Right renal cortex interstitium (tissue), 3 donors: ENCODE data around the gene STK17B. TPM values are rescaled to one million over a fixed set of nuclear protein-coding genes. Genes with fewer than 3 reads are reported as not detected.
"Not testable (repeated sequence)": the region's sequence is repeated elsewhere in the genome, so short reads cannot be mapped to it uniquely, and the experiment has no call there.

Experiments
- DNase-seq, 3 donors: peaks; one replicate each; pipeline ENCODE4 v3.0.0-alpha.2; 2013; ENCODE audit warnings: low read depth in 3 of 3, low spot score in 2 of 3
- polyA plus RNA-seq, 3 donors: library from polyadenylated mRNA; unstranded; fragments of 120-200 nt; gene quantifications; one replicate each; pipeline ENCODE4 v1.2.1, GENCODE V29; 2013; ENCODE audit not compliant: insufficient read length in 3 of 3

Gene STK17B
- polyA plus RNA-seq, 3 donors, result 11.4 to 12.0 (median 11.8) TPM

DNA sequence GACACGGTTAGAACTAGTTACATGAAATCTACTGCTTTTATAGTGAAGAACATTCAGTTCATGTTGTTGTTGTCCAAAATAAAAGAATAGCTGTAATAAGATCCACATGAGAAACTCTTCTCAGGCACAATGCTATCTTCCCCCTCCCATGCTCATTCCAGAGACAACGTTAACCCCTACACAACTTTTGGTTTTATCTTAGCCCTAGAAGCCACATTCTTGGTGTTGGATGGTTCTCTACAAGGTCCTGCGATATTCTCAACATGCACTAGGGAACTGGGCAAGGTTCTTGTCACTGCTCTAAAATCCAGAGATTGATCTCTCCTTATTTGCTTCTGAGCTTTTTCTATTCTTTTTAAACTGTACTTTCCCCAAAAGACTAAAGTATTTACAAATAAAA is 51.5 kb downstream of the STK17B start:
- no peak for DNase-seq

DNA sequence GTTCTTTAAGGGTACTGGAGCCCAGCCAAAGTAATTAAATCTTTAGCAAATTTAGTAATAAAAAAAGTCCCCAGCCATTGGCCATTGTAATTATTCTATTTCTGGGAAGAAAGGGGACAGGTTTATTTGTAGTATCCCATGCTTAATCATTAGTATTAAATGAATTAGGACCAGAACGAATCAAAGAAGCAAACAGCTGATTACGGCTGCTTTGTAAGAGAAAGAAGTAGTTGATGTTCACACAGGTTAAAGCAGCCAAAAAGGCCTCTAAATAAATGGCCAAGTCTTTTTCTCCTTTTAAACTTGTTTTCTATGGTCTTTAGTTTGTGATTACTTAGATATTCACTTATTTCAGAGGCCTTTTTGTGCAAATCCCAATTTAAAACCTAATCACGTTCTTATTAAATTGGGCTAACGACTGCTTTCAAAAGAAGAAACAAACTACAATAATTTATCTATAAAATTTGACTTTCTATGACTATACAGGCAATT is 54.1 kb downstream of the STK17B start:
- DNase-seq, result no peak

DNA sequence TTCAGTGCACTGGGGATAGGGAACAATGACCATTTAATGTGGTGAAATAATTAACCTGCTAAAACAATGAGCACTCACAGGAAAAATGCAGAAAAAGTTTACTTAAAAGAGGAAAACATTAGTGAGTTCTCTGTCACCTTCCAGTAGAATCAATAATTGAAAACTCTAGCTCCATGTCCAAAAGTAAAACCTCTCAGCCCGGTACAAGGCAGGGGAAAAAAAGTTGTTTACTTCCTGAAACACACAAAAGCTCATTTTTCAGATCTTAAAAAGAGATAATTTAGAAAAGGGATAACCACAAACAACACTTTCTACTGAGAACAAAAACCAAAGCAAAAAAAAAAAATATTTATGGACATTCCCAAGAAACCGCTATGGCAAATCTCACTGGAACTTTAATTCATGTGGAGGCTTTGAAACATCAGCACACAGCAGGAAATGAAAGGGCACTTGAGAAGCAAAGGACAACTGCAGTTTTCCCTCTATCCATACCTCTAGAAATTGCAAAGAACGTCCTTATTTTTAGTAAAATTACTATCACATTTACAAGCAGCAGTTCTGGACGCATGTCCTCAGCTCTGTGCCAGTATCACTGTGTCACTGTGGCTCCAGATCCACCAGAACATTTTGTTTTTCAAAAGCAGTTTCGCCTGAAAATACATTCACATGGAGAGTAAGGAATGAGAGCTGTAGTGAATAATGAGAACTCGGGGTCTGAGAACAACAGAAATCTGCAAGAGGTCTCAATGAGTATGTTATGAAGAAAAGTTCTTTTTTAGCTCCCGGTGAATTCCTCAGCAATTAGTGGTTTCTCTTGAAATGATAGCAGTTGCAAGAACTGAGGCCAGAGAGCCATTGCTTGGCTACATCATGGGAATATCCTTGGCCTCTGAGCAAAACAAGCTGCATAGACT is 58.1 kb downstream of the STK17B start:
- DNase-seq, result no peak

DNA sequence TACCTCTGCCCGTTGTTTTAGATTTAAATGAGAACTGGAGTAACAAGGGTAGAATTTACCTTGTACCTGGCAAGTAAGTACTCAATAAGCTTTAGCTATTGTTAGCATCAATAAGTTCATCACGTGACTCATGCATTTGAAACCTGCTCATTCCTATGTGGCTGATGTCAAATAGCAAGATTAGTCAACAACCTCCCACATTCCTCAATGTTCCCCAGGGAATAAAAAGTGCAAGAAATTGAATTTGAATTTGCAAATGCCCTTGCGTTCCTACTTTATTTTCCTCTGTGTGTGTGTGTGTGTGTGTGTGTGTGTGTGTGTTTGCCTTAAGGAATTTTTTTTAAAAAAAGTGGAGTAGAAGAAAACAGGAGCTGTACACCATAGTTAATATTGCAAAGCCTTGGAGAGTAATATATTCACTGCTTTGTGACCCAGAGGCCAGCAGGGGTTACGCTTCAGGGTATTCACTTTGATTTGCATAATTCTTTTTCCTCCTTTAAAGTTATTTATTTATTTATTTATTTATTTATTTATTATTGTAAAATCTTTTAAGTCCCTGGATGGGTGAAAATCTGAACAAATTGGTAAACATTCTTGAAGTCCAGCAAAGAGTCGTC is 58.9 kb downstream of the STK17B start:
- DNase-seq, result no peak

DNA sequence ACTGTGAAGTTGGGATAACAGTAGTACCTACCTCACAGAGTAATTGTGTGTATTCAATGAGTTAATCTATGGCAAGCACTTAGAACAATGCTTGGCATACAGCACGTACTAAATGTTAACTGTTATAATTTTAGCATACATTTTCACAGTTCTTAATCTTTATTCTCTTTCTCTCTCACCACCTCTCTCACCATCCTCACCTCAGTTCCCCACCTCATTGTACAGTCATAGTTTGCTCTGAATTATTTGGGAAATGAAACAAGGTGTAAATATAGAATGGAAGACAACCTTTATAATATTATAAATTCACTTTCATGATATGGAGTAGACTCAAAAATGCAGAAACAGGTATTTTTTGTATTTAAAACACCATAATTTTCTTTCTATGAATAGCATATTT is 62.8 kb downstream of the STK17B start:
- DNase-seq, result no peak

- no peak for DNase-seq
Measured at GRCh38 chr2:196105951-196106350, 65.4 kb downstream of the STK17B start.

DNA sequence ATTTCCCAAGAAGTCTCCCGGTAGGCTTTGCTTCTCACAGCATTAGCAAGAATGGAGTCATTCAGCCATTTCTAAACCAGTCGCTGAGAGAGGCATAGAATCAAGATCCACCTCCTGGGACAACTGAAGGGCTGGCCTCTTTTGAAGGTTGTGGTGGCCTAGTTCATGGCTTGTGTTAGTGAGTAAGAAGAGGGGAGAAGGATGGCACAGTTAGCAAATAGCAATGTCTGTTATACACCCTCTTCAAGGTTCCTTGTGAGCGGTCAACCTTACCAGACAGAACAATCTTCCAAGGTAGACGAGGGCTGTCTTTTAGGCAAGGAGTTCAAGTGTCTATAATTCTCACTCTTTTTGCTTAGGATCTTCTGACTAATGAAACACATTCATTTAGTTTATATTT is 67.3 kb downstream of the STK17B start:
- no peak for DNase-seq

GRCh38 chr2:196103626-196104025 is 67.8 kb downstream of the STK17B start:
- DNase-seq, result no peak

DNA sequence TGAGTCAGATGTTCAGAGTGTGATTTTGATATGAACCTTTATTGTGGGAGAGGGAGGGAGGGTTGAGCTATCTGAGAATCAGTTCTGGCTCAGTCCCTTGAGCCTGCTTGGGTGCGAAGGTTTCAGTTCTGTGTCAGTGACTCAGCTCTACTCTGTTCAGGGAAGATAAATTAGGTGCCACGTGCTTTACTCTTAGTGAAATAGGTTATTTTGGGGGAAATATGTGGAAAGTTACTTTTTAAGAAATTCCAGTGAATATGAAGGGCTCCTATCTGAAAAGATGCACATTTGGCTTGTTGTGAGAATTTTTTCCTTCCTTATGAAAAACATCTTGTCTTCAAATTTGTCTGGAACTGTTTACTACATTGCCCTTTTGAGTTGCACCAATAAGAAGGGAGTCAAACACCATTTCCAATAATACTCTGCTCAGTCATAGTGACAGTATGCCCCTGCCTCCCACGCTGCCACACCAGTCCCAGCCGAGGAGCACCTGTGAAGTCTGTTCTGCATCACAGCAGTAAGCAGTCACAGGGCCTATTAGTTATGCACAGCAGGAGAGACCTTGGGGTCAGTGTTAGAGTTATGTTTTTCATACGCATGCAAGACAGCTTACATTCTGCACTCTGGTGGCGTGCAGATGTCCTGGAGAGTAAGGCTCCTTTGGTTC is 69.9 kb downstream of the STK17B start:
- no peak for DNase-seq

GRCh38 chr2:196099916-196100315 is 71.5 kb downstream of the STK17B start:
- no peak for DNase-seq

GRCh38 chr2:196097864-196098660 is 73.3 kb downstream of the STK17B start:
- DNase-seq, result no peak

DNA sequence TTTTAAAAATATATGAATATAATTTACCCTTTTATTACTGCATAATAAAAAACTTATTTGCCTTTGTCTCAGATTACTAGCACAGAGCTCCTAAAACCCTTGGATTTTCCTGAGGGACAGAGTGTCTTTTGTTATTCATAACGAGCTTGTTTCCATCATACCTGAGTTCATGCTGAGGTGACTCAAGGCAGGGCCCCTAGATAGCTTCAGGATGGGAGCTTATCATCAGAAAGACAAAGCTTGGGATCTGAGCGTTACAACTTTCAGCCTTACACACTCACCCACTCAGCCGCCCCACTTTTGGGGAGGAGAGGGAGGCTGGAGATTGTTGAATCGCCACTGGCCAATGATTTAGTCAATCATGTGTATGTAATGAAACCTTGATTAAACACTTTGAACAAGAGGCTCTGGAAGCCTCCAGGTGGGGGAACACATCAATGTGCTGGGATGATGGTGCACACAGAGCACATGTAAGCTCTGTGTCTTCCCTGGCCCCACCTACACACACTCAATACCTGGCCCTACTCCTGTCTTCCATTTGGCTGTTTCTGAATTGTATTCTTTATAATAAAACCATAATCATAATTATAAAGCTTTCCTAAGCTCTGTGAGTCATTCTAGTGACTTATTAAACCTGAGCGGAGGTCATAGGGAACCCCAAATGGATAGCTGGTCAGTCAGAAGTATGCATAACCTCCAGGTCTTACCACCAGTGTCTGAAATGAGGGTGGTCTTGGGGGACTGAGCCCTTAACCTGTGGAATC is 74.2 kb downstream of the STK17B start:
- no peak for DNase-seq

GRCh38 chr2:196096264-196096663 is 75.1 kb downstream of the STK17B start:
- no peak for DNase-seq

GRCh38 chr2:196089448-196089847 is 81.9 kb downstream of the STK17B start:
- DNase-seq, result not testable (repeated sequence)

GRCh38 chr2:196088203-196088602 is 83.2 kb downstream of the STK17B start:
- DNase-seq, result no peak

GRCh38 chr2:196086517-196087368 is 84.6 kb downstream of the STK17B start:
- no peak for DNase-seq

DNA sequence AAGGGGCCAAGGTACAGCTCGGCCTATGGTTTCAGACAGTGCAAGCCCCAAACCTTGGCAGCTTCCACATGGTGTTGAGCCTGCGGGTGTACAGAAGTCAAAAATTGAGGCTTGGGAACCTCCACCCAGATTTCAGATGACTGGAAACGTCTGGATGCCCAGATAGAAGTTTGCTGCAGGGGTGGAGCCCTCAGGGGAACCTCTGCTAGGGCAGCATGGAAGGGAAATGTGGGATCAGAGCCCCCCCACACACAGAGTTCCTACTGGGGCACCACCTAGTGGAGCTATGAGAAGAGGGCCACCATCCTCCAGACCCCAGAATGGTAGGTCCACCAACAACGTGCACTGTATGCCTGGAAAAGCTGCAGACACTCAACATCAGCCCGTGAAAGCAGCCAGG is 87.8 kb downstream of the STK17B start:
- no peak for DNase-seq
